Measurements from ENCODE around the gene HOXC9.

HOXC9 gene
- 0.09 to 0.10 reads per million in 2 donors for total RNA-seq

GRCh38 chr12:54000116-54001114 is at the start of gene HOXC9:
Gene HOXC9, plus strand, starts transcription at chr12:54000161. Its CDS starts 28 bp downstream, at chr12:54000189.
- no peak for DNase-seq

DNA sequence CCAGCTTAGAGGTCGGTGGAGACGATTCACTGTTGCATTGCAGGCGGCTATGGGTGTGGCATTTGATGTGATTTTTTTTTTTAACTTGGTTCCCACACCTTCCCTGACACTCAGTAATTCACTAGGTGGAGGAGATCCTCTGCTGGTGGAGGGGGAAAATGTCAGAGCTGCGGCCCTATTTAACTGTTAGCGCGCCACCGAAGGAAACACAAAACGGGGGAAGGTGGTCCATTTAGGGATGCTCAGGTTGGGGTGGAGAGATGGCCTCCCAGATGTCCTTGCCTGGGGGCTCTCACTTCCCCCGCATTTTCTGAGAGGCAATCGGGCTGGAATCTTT is 49.6 kb upstream of the HOXC9 start:
- DNase-seq: no peak

- no peak for DNase-seq
Measured at GRCh38 chr12:53950789-53951576, 49.0 kb upstream of the HOXC9 start.

DNA sequence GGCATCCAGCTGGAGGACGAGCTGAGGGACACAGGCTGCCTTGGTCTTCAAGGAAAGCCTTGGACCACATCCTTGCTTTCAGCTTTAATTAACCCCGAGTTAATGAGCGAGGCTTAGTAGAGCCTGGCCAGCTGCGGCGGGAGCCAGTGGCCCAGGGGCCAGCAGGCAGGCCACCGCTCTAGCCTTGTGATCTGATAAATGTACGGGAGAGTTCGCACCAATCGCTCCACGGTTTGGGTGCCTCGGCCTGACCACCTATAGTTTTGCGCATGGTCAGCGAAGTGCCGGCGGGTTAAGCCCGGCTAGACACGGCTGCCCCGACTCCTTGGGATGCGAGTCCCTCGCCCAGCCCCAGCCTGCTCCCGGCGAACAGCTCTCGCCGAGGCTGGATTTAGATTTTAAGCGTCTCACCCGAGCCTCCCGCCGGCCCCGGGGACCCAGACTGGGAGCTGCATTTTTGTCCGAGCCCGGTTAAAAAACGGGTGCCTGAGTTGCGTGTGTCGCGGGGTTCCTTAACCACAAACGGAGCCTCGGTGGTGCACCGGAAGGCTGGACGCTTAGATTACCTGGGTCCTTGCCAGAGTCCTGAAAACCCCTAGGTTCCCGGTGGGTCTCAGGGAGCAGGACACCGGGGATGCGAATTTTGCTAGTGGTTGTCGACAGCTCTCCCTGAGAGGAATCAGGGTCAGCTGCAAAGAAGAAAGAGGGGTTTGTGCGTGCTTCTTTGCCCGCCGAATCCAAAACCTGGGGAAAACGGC is 48.2 kb upstream of the HOXC9 start:
- no peak for DNase-seq

DNA sequence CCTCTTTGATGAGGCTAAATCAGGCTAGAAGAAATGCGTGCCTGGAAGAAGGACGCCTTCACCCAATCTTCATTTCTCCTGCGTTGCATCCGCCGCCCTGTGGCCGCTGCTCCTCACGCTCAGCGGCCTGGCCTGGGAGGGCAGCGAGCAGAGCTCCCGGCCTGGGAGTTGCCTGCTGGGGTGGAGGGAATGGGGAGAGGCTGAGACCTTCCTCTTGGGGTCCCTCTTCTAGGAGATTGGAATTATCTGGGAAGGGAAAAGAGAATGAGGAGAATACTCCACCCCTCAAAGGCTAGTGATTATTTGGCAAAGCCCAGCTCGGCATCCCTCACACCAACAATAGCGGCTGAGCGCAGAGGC is 47.6 kb upstream of the HOXC9 start:
- DNase-seq: no peak

DNA sequence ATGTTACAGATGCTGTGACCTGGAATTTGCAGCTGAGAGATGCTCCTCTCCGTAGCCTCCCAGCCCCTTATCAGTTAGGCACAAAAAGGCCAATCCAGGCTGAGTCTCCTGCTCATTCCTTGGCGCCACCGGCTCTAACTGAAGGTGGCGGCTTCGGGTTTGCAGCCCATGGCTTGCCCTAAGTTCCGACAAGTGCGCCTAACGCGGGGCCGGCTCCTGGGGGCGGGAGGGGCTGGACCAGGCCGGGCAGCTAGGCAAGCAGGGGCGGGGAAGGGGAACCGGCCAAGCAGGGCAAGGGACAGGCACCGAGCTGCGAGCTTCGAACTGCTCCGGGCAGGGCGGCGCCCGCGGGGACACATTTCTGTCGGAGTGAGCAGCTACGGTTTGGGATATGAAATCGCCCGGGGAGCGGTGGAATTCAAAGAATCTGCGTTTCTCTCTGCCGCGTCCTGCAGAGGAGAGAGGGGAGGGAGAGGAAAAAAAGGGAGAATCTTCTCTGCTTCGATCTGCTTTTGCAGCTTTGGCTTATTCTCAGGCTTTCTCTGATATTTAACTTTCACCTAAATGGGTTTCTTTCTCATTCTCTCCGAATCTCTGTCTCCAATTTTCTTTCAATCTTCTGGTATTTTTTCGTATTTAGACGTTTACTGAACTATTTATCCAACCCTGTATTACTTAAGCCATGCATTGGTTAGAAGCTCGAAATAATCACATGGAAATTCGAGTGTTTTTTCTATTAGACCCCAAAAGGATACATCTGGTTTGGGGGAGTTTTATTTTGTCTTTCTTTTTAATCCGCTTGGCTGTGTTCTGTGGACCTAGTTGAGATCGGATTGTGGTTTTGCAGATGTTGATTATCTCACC is 46.9 kb upstream of the HOXC9 start:
- no peak for DNase-seq

GRCh38 chr12:53953831-53954693 is 45.9 kb upstream of the HOXC9 start:
- DNase-seq: no peak

GRCh38 chr12:53954694-53955035 is 45.3 kb upstream of the HOXC9 start, which contains the start of gene HOXC12:
Gene HOXC12, plus strand, starts transcription at chr12:53954903. Its CDS starts 27 bp downstream, at chr12:53954930.
- no peak for DNase-seq

GRCh38 chr12:53955036-53955775 is 44.8 kb upstream of the HOXC9 start:
- DNase-seq: no peak

- no peak for DNase-seq
Measured at GRCh38 chr12:53955776-53956250, 44.1 kb upstream of the HOXC9 start.

DNA sequence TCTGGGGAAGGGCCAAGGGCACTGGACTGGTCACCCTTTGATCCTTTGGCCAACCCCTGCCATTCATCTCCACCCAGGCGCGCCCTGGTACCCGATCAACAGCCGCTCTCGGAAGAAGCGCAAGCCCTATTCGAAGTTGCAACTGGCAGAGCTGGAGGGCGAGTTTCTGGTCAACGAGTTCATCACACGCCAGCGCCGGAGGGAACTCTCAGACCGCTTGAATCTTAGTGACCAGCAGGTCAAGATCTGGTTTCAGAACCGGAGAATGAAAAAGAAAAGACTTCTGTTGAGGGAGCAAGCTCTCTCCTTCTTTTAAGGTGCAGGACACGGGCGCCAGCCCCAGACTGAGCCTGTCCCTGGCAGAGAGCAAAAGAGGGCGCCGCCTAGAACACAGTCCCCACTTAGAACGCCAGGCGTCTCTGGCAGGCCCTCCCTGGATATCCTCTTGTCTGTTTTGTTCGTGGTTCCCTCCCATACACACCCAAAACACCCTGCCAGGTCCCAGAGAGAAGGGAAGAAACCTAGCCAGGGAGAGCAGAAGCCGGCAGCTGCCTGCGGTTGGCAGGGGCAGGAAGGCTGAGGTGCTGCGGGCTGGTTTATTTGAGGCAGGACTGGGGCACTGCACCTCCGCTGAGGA is 43.6 kb upstream of the HOXC9 start:
- no peak for DNase-seq

GRCh38 chr12:53956914-53957536 is 42.9 kb upstream of the HOXC9 start:
- DNase-seq: no peak

DNA sequence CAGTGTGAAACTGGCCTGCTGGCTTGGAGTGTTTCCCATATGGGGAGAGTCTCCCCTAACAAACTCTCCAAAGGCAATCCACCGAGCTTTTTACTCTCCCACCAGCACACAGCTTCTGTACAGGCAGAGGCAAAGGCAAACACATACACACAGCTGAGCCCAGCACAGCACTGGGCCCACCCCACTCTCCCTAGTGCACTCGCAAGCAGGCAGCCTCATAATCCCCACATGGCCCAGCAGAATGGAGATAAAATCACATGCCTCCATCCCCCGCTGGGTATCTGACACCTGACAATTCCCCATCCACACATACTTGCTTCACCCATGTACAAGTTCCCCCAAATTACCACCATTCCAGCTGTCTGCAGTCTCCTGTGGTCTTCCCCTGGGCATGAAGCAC is 41.8 kb upstream of the HOXC9 start:
- DNase-seq: no peak

DNA sequence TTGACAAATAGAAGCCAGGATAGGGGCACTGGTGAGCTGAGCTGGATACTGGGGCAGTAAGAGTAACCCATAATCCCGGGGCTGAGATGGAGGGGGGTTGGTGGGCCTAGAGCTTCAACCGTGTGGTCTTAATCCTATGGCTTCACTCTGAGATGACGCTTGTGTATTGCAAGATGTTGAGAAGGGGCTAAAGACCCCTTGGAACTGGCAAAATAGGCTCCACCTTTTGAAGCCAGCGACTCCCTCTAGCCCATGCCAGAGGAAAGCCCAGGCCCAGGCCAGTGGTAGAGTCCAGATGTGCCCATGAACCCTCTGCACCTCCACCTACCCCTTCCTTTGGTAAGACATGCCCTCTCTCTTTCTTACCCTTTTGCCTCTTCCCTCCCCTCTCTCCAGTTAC is 40.6 kb upstream of the HOXC9 start:
- DNase-seq: no peak

GRCh38 chr12:53960187-53961024 is 39.6 kb upstream of the HOXC9 start:
- no peak for DNase-seq

DNA sequence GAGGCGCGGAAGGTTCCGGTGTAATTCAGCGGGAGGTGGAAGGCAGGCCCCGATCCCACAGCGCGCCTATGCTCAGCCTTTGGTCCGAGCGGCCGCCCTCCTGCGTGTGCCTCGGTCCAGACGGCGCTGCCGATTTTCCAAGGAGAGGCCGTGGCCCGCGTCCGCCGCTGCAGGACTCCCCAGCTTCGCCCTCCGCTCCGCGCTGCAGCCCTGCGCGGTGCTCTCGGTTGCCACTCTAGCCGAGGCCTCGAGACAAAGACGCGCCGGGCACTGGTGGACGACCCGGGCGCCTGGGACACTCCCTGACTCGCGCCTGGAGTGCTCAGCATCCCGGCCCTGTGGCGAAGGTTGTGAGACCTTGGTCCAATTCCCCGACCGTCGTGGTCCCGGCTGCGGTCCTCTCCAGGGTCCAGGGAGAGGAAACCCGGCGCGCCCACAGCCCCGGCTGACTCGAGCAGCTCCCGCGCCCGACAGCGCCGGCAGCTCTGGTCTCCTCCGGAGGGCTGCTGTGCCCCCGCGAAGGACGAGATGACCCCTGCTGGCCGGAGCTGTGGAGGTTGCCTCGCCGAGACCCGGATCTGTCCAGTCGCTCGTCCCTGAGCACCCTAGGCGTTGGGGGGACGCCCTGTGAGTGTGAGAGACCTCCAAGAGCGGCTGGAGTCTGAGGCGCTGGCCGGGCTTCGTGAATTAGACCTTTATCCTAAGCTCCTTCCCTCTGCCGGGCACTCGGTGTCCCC is 38.8 kb upstream of the HOXC9 start:
- DNase-seq: no peak

DNA sequence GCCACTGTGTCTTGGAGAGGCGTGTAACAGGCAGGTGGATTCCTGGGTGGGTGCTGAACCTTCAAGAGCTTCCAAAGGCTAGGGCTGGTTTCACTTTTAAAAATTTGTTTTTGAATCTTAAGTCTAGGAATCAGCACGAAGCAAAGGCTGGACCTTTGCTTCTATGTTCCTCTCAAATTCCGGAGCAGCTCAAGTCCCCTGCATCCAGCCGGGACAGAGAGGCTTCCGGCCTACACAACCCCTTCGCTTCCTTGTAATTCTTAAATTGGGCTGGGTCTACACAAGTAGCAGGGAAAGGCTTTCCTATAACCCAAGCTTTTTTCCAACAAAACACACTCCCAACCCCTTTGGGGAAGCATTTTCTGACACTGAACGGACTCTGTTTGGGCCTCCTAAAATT is 37.0 kb upstream of the HOXC9 start:
- DNase-seq: no peak

All from activated gamma-delta T cell (primary cell).